IMR-90 (cell line): Measurements from ENCODE around the gene LAMA3. TPM values are rescaled to one million over a fixed set of nuclear protein-coding genes. Genes with fewer than 3 reads are reported as not detected.

Experiments used
- ATAC-seq: fragments of 200-7000 bp; cut with Tn5 transposase; 2 replicates; pipeline ENCODE4 v1.9.1; 2020; ENCODE audit warnings: low read depth, mild to moderate bottlenecking, moderate library complexity
- BruUV-seq: library from RNA; stranded (reverse); fragments of 400-500 nt; replicated peaks from 2 replicates; lab custom pipeline; 2021; lab: Mats Ljungman, UMichigan
- CTCF ChIA-PET: fragments of 300-600 bp; formaldehyde crosslinking; extraction: SDS; loops from one replicate; lab custom pipeline; 2021; ENCODE audit warnings: antibody characterized with exemption; lab: Yijun Ruan, JAX
- POLR2A ChIA-PET: fragments of 300-600 bp; sonication (Branson Sonifier 250); formaldehyde crosslinking; loops from one replicate; lab custom pipeline; 2022; ENCODE audit warnings: antibody characterized with exemption; ENCODE audit not compliant: unreplicated experiment; lab: Charles Lee
- DNase-seq: peaks from one replicate; pipeline ENCODE4 v3.0.0; 2013
- H2AFZ ChIP-seq: replicated peaks from 2 replicates; pipeline ENCODE3; 2013; ENCODE audit warnings: low read length, mild to moderate bottlenecking; ENCODE audit not compliant: poor library complexity
- H2AK5ac ChIP-seq: 2 replicates; pipeline ENCODE4 v1.6.1; 2013; ENCODE audit warnings: low read depth, low read length, inconsistent platforms
- H2AK9ac ChIP-seq: replicated peaks from 2 replicates; pipeline ENCODE3; 2013; ENCODE audit warnings: mild to moderate bottlenecking, low read depth, low read length, moderate library complexity; ENCODE audit not compliant: poor library complexity
- H2BK120ac ChIP-seq: 2 replicates; pipeline ENCODE4 v1.6.1; 2013; ENCODE audit warnings: low read depth, low read length, inconsistent platforms
- H2BK15ac ChIP-seq: 3 replicates; pipeline ENCODE4 v1.6.1; 2013; ENCODE audit warnings: low read depth, low read length, inconsistent platforms
- H2BK20ac ChIP-seq: 2 replicates; pipeline ENCODE4 v1.6.1; 2013; ENCODE audit warnings: low read depth, mild to moderate bottlenecking, inconsistent platforms, low read length, moderate library complexity
- H2BK5ac ChIP-seq: 2 replicates; pipeline ENCODE4 v1.6.1; 2013; ENCODE audit warnings: mild to moderate bottlenecking, low read depth, low read length, inconsistent platforms; ENCODE audit not compliant: poor library complexity, severe bottlenecking
- H3K14ac ChIP-seq: replicated peaks from 2 replicates; pipeline ENCODE4 v1.6.1; 2013; ENCODE audit warnings: low read depth, low read length, inconsistent platforms
- H3K18ac ChIP-seq: 2 replicates; pipeline ENCODE4 v1.6.1; 2013; ENCODE audit warnings: low read depth, low read length, control low read depth
- H3K23ac ChIP-seq: 2 replicates; pipeline ENCODE4 v1.6.1; 2013; ENCODE audit warnings: low read depth, low read length, inconsistent platforms
- H3K27ac ChIP-seq: 2 replicates; pipeline ENCODE4 v1.5.1; 2013; ENCODE audit warnings: mild to moderate bottlenecking, control low read depth, low read length; ENCODE audit not compliant: insufficient read depth
- H3K27me3 ChIP-seq: 2 replicates; pipeline ENCODE4 v1.6.1; 2013; ENCODE audit warnings: low read length; ENCODE audit not compliant: control insufficient read depth, insufficient read depth
- H3K36me3 ChIP-seq: 2 replicates; pipeline ENCODE4 v1.6.1; 2013; ENCODE audit warnings: low read length, mixed read lengths; ENCODE audit not compliant: control insufficient read depth, insufficient read depth
- H3K4ac ChIP-seq: 2 replicates; pipeline ENCODE4 v1.6.1; 2013; ENCODE audit warnings: low read depth, low read length, inconsistent platforms
- H3K4me1 ChIP-seq: 2 replicates; pipeline ENCODE4 v1.6.1; 2013; ENCODE audit warnings: low read length, mixed read lengths; ENCODE audit not compliant: control insufficient read depth, insufficient read depth
- H3K4me2 ChIP-seq: 2 replicates; pipeline ENCODE4 v1.6.1; 2013; ENCODE audit warnings: low read depth, mild to moderate bottlenecking, control low read depth, low read length, moderate library complexity
- H3K4me3 ChIP-seq: 2 replicates; pipeline ENCODE4 v1.5.1; 2013; ENCODE audit warnings: low read depth, mild to moderate bottlenecking, control low read depth, low read length, moderate library complexity; ENCODE audit not compliant: insufficient read depth
- H3K56ac ChIP-seq: 2 replicates; pipeline ENCODE4 v1.6.1; 2013; ENCODE audit warnings: low read length, inconsistent platforms; ENCODE audit not compliant: insufficient read depth; ENCODE audit errors: extremely low read depth
- H3K79me1 ChIP-seq, 2 experiments: 2 replicates each; pipeline ENCODE4 v1.6.1; 2013; ENCODE audit warnings: low read length in 2 of 2, inconsistent platforms in 1 of 2, low read depth in 1 of 2
- H3K9ac ChIP-seq: 2 replicates; pipeline ENCODE4 v1.6.1; 2013; ENCODE audit warnings: low read depth, low read length, control low read depth
- H3K9me1 ChIP-seq: 2 replicates; pipeline ENCODE4 v1.6.1; 2013; ENCODE audit warnings: low read length, inconsistent platforms; ENCODE audit not compliant: insufficient read depth
- H3K9me3 ChIP-seq: 2 replicates; pipeline ENCODE4 v1.6.1; 2013; ENCODE audit warnings: low read length; ENCODE audit not compliant: control insufficient read depth, insufficient read depth
- H4K20me1 ChIP-seq: 2 replicates; pipeline ENCODE4 v1.6.1; 2013; ENCODE audit warnings: low read length, inconsistent platforms; ENCODE audit not compliant: insufficient read depth
- H4K5ac ChIP-seq: 2 replicates; pipeline ENCODE4 v1.6.1; 2013; ENCODE audit warnings: mild to moderate bottlenecking, low read depth, low read length, control low read depth
- H4K8ac ChIP-seq, 2 experiments: 2 replicates each; pipeline ENCODE4 v1.6.1; 2013; ENCODE audit warnings: low read depth in 2 of 2, low read length in 2 of 2, control low read depth in 1 of 2, inconsistent platforms in 1 of 2
- H4K91ac ChIP-seq: 2 replicates; pipeline ENCODE4 v1.6.1; 2013; ENCODE audit warnings: low read depth, low read length, inconsistent platforms; ENCODE audit not compliant: insufficient read depth
- BHLHE40 ChIP-seq: fragments of 150-350 bp; IDR thresholded peaks from 2 replicates; pipeline ENCODE4 v1.6.1; 2016; ENCODE audit warnings: mild to moderate bottlenecking, low read depth, low read length
- CEBPB ChIP-seq: IDR thresholded peaks from 2 replicates; pipeline ENCODE4 v1.6.1; 2012; ENCODE audit warnings: low read depth, low read length, improper control_type of control experiment
- CHD1 ChIP-seq: IDR thresholded peaks from 2 replicates; pipeline ENCODE4 v1.6.1; 2012; ENCODE audit warnings: low read depth, low read length, improper control_type of control experiment
- CTCF ChIP-seq: conservative IDR thresholded peaks from 2 replicates; pipeline ENCODE4 v1.5.1; 2012; ENCODE audit warnings: mild to moderate bottlenecking, low read depth, low read length, improper control_type of control experiment
- ELK1 ChIP-seq: fragments of 150-350 bp; IDR thresholded peaks from 2 replicates; pipeline ENCODE4 v1.6.1; 2016; ENCODE audit warnings: low read depth, mild to moderate bottlenecking, low read length, moderate library complexity, borderline replicate concordance
- FOS ChIP-seq: fragments of 150-350 bp; IDR thresholded peaks from 2 replicates; pipeline ENCODE4 v1.6.1; 2016; ENCODE audit warnings: low read depth, low read length
- MAFK ChIP-seq: IDR thresholded peaks from 2 replicates; pipeline ENCODE4 v1.6.1; 2012; ENCODE audit warnings: low read depth, low read length, improper control_type of control experiment
- MAZ ChIP-seq: IDR thresholded peaks from 2 replicates; pipeline ENCODE4 v1.6.1; 2012; ENCODE audit warnings: low read depth, mild to moderate bottlenecking, low read length, improper control_type of control experiment, moderate library complexity, borderline replicate concordance
- NFE2L2 ChIP-seq: fragments of 150-350 bp; IDR thresholded peaks from 2 replicates; pipeline ENCODE4 v1.6.1; 2016; ENCODE audit warnings: low read depth, mild to moderate bottlenecking, low read length
- POLR2A ChIP-seq: IDR thresholded peaks from 2 replicates; pipeline ENCODE4 v1.6.1; 2012; ENCODE audit warnings: mild to moderate bottlenecking, low read depth, low read length
- RAD21 ChIP-seq: IDR thresholded peaks from 2 replicates; pipeline ENCODE4 v1.6.1; 2012; ENCODE audit warnings: low read length, improper control_type of control experiment
- RCOR1 ChIP-seq: IDR thresholded peaks from 2 replicates; pipeline ENCODE4 v1.6.1; 2012; ENCODE audit warnings: mild to moderate bottlenecking, low read length, improper control_type of control experiment; ENCODE audit not compliant: insufficient replicate concordance
- RFX5 ChIP-seq: IDR thresholded peaks from 2 replicates; pipeline ENCODE4 v1.8.0; 2012; ENCODE audit warnings: low read depth, mild to moderate bottlenecking, low read length, moderate library complexity
- SMC3 ChIP-seq: fragments of 150-350 bp; IDR thresholded peaks from 2 replicates; pipeline ENCODE4 v1.6.1; 2016; ENCODE audit warnings: low read depth, mild to moderate bottlenecking, antibody characterized with exemption, low read length, moderate library complexity
- WGBS, 2 experiments: methylation state at CpG; one replicate each; pipeline versions ENCODE4 v1.1.5 to v1.1.7; 2013; ENCODE audit warnings: missing lambda C conversion rate in 2 of 2; ENCODE audit not compliant: insufficient read length in 1 of 2; ENCODE audit errors: extremely low coverage in 2 of 2; 5-methylcytosine and 5-hydroxymethylcytosine counted together
- dilution Hi-C: fragments of 300-500 bp; cut with HindIII; formaldehyde crosslinking; loops from one replicate; pipeline ENCODE4 v1.14.3; 2018; ENCODE audit warnings: low sequenced_read_pairs; ENCODE audit not compliant: unreplicated experiment
- in situ Hi-C: fragments of 300-500 bp; cut with MboI; formaldehyde crosslinking; loops from 3 replicates; pipeline ENCODE4 v1.14.3; 2019; ENCODE audit warnings: low sequenced_read_pairs, inconsistent platforms, mixed read lengths
- intact Hi-C: fragments of 100-400 bp; cut with micrococcal nuclease; formaldehyde crosslinking; loops from 2 replicates; pipeline ENCODE4 v1.10.0; 2022
- polyA plus RNA-seq, 3 experiments: library from polyadenylated mRNA; depleted of rRNA; stranded (reverse); fragments of >200 nt; gene quantifications; 2 replicates each; pipeline ENCODE4 v1.2.3, GENCODE V29; 2012; ENCODE audit warnings: low replicate concordance in 1 of 3
- total RNA-seq: library from RNA; depleted of rRNA; stranded (reverse); fragments of >200 nt; gene quantifications from 2 replicates; pipeline ENCODE4 v1.2.3, GENCODE V29; 2012

Gene LAMA3
- total and polyA plus RNA-seq, 2 of the 4 experiments (the other 2 are of a cell fraction) = 0.18 to 0.19 TPM

GRCh38 chr18:23669202-23669766 lies 20.0 kb upstream of the LAMA3 start:
- Histone ChIP-seq H3K27me3 (peaks cover 58% of the 10 kb centered on the region), H4K91ac (no peak overlapping the region), H3K14ac (no peak overlapping the region), H3K23ac (no peak overlapping the region), H3K79me1 (no peaks in the 10 kb centered on the region), H3K4me2 (no peak overlapping the region), H2BK20ac (no peak overlapping the region), H3K27ac (no peak overlapping the region), H3K4ac (no peak overlapping the region), H3K36me3 (no peaks in the 10 kb centered on the region), H4K5ac (no peak overlapping the region), H4K8ac (no peak overlapping the region), H2BK5ac (no peak overlapping the region), H3K18ac (no peak overlapping the region), H2AFZ (no peak overlapping the region), H2AK9ac (no peak overlapping the region), H2AK5ac (no peak overlapping the region), H3K4me3 (no peak overlapping the region), H3K9me3 (no peaks in the 10 kb centered on the region), H2BK15ac (no peak overlapping the region), H3K9ac (no peak overlapping the region), H3K9me1 (no peaks in the 10 kb centered on the region), H3K56ac (no peak overlapping the region), H3K4me1 (no peaks in the 10 kb centered on the region), H4K20me1 (no peaks in the 10 kb centered on the region), H2BK120ac (no peak overlapping the region)
- BruUV-seq = no TSS peak
- POLR2A ChIA-PET = no interaction called here
- TF ChIP-seq RCOR1 = no peak
- TF ChIP-seq ELK1 = no peak
- no peak for TF ChIP-seq RFX5
- TF ChIP-seq SMC3 = no peak
- no peak for TF ChIP-seq NFE2L2
- no peak for TF ChIP-seq CEBPB
- TF ChIP-seq CTCF = no peak
- no peak for TF ChIP-seq RAD21
- TF ChIP-seq FOS = no peak
- TF ChIP-seq MAFK = no peak
- no peak for TF ChIP-seq MAZ
- no peak for TF ChIP-seq POLR2A
- no peak for TF ChIP-seq CHD1
- no peak for TF ChIP-seq BHLHE40
- in situ Hi-C loops (no loop called here), intact Hi-C loops (no loop called here), dilution Hi-C loops (no loop called here)
- 80 to 100% methylated on average over 2 to 3 of the region's 8 CpGs for WGBS, 2 experiments
- no peak for ATAC-seq
- no peak for DNase-seq
- CTCF ChIA-PET = no interaction called here
